Activated effector memory CD4-positive, alpha-beta T cell treated with anti-CD3 and anti-CD28 coated beads, Interleukin-2, amount 50 U/mL, for 16 hours (primary cell): ENCODE data around the gene OCRL.
A peak's percentile ranks its signal among the peaks of the same experiment; 100 is the strongest.

Experiments
- DNase-seq: peaks from one replicate; pipeline ENCODE4 v3.0.0-alpha.2; 2020

OCRL gene

DNA sequence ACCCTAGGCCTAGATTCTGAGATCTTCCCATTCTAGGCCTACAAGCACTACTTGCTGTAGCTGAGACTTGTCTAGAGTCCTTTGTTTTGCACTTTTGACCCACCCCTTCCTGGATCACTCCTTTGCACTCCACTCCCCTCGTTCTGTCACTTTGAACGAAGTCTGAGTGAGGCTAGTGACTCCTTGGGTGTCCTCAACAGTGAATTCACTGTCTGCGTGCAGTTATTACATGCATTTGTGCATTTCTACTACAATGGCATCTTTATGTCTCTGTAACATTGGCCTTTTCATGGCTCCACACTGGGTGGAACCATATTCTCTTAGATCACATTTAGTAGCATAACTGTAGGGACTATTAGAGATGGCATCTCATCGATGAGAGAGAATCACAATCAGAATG lies 50.5 kb downstream of the OCRL start:
- no peak for DNase-seq

DNA sequence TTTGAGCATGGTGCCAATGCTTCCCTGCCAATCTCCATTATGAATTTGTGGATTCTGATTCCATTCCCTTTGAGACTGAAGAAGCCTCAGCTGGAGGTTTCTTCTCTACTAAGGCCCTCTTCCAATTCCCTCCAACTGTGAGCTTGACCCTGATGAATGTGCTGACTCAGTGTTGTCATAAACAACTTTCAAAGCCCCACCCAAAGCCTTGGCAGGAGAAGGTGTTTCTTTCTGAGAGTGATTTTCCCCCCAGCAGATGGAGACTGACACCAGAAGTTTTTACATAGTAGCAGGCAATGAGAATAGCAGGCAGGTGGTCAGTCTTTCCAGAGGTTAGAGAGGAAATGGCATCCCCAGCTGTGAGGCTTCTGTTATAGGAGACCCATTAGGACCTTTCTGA lies 53.1 kb downstream of the OCRL start:
- no peak for DNase-seq

DNA sequence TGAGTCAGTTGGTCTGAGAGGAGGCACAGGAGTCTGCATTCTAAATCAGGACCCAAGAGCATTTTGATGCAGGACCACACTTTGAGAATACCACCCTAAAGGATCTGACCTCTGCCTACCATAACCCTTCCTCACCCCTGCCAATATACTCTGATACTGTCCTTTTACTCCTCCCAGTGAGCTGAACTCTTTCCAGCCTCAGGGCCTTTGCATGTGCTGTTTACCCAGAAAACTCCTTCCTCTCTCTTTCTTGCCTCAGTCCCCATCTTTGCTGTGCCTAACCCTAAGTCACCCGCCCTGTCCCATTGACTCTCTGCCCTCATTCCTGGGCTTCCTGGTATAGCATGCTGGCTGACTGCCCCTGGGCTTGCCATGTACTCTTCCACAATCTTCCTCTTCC lies 54.7 kb downstream of the OCRL start:
- no peak for DNase-seq

DNA sequence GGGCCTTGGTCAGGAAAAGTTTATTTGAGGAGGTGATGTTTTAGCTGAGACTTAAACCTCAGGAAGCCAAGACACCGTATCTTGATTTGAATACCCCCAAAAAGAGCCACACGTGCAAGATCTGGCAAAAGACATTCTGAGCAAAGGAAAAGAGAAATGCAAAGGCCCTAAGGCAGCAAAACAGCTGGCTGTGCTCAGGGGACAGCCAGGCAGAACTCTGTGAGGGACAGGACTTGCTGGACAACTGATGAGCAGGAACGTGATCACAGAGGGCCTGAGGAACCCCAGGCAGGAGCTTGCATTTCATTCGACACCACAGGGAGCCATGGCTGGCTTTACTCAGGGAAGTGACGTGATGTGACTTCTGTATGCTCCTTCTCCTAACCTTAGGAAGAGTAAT lies 56.0 kb downstream of the OCRL start:
- no peak for DNase-seq

DNA sequence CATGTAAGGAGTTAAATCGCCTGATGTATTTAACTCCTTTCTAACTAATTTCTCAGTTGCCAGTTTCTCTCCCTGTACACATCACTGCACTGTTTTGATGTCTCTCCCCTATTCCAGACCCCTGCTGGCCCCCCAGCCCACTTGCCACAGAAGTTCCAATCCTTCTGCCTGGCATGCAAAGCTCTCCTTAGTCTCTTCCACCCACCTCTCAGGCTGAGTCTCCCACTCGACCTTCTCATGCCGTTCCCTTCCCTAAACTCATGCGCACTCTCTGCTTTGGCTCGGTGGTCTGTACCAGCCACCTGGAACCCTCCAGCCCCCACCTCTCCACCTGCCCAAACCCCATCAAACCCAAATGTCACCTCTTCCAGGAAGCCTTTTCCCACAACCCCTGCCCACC lies 57.8 kb downstream of the OCRL start:
- DNase-seq, result no peak

GRCh38 chrX:129599499-129599898 lies 59.4 kb downstream of the OCRL start:
- DNase-seq, result no peak

GRCh38 chrX:129599996-129600395 lies 59.9 kb downstream of the OCRL start:
- no peak for DNase-seq

DNA sequence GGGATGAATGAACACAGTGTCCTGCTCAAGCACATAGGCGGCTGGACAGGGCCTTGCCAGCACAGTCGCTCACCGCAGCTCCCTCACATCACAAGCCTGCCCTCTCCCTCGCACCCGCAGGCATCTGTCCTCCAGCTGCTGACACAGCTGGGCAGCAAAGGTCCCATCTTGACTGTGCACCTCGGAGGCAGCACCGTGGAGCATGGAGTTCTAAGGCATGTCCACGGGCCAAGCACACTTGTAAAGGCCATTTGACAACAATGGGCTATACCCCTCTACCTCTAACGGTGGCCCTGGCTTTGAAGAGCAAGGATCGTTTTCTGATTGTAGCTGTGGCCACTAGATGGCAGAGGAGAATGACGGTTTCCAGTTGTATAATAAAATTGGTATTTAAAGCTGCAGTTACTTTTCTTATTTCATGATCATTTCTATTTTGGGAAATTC lies 60.9 kb downstream of the OCRL start:
- DNase-seq, result no peak

DNA sequence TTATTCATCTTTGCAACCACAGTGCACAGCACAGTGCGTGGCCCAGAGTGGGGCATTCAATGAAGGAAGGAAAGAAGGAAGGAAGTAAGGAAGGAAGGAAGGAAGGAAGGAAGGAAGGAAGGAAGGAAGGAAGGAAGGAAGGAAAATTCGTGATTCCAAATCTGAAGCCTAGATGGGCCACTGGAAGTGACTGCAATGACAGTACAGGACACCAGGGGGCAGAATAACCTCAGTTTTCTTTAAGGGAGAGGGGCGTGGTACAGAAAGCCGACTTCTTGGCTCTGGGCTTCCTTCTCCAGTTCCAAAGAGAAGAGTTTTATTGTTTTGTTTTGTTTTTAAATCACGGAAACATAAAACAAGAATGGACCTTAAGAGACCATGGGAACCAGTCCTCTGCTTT lies 66.9 kb downstream of the OCRL start:
- peak; percentile 80 for DNase-seq

DNA sequence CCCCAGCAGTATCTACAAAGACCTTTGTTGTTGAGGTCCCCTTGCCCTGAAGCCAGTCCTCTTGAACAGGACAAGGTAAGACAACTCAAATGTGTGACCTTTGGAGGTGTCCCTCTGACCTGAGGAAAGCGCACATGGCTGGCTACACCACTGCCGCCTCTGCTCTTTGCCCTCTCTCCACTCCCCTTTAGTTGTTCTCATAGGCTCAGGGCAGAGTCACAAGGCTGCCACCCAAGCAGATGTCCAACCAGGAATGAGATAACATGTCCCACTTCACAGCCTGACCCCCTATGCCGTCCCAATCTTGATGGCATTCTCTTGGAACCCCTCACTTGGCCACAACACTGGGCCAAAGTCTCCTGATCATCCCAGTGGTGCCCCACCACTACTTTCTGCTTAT lies 68.4 kb downstream of the OCRL start:
- no peak for DNase-seq

- DNase-seq, result no peak
Observed at GRCh38 chrX:129609395-129609794, 69.3 kb downstream of the OCRL start.

DNA sequence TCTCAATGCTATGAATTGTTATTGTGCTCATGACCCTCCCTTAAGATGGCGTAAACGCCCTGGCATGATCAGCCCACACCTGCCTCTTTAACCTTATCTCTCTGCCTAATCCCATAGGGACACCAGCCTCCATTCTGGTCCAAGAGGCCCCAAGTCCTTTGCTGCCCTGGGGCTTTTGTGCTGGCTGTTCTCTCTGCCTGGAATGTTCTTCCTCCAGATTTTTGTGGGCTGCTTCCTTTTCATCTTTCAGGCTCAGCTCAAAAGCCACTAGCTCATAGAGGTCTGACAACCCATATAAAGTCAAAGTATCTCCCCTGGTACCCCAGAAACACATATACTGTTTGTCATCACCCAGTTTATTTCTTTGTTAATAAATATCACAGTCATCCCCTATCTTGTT lies 72.3 kb downstream of the OCRL start:
- DNase-seq, result no peak

- no peak for DNase-seq
Observed at GRCh38 chrX:129613596-129613995, 73.5 kb downstream of the OCRL start.

- DNase-seq, result no peak
Observed at GRCh38 chrX:129614481-129615255, 74.6 kb downstream of the OCRL start.

DNA sequence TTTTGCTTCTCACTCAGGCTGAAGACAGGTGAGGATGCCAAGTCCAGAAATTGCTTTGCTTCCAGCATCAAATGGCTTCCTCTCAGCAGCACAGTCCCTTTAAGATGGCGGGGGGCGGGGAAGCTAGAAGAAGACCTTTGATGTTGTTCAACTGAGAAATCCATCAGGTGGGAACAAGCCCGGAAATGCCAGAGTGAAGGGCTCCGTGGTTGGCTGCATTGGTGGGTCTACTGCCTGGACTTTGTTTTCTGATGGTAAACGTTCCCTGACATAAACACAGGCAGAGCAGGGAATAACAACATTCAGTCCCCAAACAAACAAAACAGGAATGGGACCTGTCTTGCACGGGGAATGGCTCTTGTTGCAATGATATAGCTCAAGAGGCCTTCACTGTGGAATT lies 77.4 kb downstream of the OCRL start:
- no peak for DNase-seq

GRCh38 chrX:129618997-129619396 lies 78.9 kb downstream of the OCRL start:
- no peak for DNase-seq

- DNase-seq, result no peak
Observed at GRCh38 chrX:129622757-129623301, 82.8 kb downstream of the OCRL start.

DNA sequence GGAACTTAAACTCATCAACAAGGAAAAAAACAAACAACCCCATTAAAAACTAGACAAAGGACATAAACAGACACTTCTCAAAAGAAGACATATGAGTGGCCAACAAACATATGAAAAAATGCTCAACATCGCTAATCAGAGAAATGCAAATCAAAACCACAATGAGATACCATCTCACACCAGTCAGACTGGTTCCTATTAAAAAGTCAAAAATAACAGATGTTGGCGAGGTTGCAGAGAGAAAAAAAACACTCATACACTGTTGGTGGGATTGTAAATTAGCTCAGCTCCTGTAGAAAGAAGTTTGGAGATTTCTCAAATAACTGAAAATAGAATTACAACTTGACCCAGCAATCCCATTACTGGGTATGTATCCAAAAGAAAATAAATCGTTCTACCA lies 86.0 kb downstream of the OCRL start:
- DNase-seq, result no peak

- no peak for DNase-seq
Observed at GRCh38 chrX:129629837-129630236, 89.8 kb downstream of the OCRL start.

DNA sequence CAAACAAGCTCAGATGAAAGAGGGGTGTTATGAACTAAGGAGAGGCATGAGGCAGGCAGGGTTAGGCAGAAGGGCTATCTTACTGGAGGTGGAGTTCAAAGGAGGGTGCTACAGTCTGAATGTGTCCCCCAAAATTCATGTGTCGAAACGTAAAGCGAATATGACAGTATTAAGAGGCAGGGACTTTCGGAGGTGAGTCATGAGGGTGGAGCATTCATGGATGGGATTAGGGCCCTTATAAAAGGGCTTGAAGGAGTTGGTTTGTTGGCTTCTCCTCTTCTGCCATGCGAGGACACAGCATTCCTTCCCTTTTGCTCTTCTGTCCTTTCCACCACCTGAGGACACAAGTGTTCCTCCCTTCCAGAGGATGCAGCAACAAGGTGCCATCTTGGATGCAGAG lies 91.8 kb downstream of the OCRL start:
- DNase-seq, result no peak

DNA sequence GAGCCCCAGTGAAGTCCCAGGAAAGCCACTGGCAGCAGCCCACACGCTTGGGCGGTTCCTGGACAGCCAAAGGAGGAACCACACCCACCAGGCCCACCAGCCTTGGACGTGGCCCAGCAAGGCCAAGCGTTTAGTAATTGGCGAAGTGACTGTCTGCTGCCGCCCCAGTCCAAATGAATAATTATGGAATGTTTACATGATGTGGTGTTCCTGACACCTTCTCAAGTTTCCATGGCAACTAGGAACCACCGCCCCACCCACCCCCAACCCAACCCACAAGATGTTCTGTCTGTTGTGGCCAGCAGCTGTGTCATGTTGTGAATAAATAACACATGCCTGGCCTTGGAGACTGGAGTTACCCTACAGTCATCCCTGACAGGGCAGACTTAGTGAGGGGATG lies 92.4 kb downstream of the OCRL start:
- DNase-seq, result no peak

DNA sequence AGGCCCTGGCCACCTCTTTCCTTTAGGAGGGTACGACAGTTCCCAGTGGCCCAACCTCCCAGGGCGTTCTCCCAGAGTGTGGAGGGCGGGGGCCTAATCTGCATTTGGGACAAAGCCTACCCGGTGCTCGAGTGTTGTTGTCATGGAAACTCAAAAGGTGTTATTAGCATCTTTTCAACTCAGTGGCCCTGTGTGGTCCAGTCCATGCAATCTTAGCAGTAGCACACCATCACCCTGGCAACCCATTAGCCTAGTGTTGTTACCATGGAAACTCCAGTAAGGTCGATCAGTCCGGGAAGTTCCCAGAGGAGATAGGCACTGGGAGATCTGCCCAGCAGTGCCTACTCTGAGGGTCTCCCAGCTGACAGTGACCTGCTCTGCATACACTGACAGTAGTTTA lies 94.5 kb downstream of the OCRL start:
- DNase-seq, result no peak

DNA sequence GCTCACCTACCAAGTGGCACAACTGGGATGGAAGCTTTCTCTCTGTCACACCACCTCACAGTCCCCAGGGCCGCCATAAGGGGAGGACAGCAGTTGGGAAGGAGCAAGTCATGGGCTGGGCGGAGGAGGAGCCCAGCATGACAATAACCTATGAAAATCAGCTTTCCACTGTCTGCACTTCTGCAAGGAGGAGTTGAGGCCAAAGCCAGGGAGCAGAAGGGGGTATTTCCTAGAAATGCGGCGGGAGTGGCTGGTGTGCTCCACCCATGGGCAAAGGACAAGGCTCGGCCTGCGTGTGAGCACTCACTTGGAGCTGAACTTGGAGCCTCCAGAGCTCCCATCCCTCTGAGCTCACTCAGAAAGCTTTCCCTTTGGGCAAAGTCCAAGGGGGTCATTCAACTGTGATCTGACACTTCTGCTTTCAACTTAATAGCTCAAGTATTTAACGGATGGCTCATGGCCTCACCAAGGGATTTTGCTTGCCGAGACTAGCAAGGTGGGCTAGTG lies 96.2 kb downstream of the OCRL start:
- DNase-seq, result no peak

- peak; percentile 90 for DNase-seq
Observed at GRCh38 chrX:129637217-129638109, 97.4 kb downstream of the OCRL start.
